HG03354 (cell line): ENCODE data around the gene NUDT13.
"Not testable (repeated sequence)": the region's sequence is repeated elsewhere in the genome, so short reads cannot be mapped to it uniquely, and the experiment has no call there.

Source experiments
- ATAC-seq: cut with Tn5 transposase; IDR thresholded peaks from one replicate; pipeline ENCODE4 v1.9.1; 2021; ENCODE audit warnings: mild to moderate bottlenecking; ENCODE audit not compliant: unreplicated experiment, poor library complexity, severe bottlenecking

The NUDT13 gene

DNA sequence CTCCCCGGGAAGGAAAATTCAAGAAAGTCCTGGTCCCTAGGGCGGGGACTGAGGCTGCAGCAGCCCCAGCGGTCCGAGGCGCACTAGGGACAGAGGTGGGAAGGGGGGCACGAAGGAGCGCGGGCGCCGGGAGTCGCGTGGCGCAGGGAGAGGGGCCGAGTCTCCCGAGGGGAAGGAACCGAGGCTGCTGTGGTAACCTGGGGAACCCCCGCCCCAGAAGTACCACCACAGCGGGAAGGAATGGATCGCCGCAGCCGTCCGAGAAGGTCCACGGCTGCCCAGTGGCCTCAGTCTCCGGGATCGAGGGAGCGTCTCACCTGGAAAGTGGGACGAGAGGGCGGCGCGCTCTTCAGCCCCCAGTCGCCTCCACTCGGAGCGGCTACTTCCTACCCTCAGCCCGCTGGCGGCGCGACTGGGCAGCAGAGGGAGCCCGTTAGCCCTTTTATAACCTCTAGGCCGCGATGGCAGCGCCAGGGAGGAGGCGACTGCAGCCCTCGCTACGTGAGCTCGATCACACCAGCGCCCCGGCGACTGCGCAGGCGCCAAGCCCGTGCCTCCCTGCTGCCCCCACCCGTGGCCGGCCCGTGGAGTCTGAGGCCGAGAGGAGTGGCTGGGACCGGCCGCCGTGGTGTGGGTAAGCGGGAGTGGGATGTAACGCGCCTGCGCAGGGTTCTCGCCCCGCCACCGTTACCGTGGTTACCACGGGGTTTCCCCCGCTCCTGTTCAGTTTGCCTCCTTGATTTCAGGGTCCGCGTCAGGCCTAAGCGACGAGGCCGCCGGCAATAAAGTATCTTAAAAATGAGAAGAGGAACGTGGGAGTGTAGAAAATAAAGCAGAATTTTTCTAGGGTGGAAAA, 13.6 kb upstream of the NUDT13 start, which contains the start of gene P4HA1:
Gene P4HA1, minus strand, starts transcription at position 418 of the 856 bp plus-strand sequence. CDS start 21,983 bp downstream, outside the sequence.
- ATAC-seq: peak; percentile 86

DNA sequence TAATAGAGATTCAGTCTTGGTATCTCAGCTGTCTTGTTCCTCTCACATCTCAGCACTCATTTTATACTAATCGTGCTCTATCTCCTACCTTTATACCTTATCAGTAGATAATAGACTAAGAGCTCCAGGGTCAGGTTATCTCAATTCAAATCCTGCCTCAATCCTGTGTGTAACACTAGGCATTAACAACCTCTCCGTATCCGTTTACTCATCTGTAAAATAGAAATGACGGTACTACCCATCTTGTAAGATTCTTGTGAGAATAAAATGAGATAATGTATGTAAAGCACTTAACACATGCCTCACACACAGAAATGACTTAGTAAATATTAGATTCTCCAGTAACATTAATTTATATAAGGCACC, 13.0 kb upstream of the NUDT13 start:
- ATAC-seq: peak; percentile 6

DNA sequence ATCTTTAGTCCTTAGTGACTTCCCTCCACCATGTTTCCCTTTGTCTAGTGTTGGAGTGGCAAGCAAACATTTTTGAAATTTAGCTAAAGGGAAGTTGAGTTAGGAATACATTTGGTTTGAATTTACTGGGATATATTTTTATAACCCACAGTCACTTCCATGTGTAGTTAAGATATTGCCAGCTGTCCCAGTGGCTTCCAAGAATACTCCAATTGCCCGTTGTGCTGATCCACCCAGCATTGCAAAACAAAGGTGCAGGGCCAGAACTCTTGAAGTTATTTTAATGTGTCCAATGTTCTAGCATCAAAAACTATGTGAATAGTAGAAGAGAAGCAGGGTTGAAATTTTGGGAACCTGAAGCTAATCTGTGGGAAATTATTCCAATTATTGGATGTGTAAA, 11.1 kb upstream of the NUDT13 start:
- ATAC-seq: no peak

DNA sequence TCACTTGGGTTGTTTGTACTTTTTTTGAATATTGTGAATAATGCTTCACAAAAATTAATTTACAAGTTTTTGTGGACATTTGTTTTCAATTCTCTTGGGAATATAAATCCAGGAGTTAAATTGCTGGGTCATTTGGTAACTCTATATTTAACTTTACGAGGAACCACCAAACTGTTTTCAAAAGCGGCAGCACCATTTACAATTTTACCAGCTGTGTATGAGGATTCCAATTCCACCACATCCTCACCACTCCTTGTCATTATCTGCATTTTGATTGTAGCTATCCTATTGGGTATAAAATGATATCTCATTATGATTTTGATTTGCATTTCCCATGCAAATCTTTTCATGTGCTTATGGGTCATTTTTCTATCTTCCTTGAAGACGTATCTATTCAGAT, 4.0 kb upstream of the NUDT13 start:
- no peak for ATAC-seq

DNA sequence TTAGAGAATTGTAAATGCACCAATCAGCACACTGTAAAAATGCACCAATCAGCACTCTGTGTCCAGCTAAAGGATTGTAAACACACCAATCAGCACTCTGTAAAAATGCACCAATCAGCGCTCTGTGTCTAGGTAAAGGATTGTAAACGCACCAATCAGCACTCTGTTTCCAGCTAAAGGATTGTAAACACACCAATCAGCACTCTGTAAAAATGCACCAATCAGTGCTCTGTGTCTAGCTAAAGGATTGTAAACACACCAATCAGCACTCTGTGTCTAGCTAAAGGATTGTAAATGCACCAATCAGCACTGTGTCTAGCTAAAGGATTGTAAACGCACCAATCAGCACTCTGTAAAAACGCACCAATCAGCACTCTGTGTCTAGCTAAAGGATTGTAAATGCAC, 1.0 kb upstream of the NUDT13 start:
- ATAC-seq: not testable (repeated sequence)

DNA sequence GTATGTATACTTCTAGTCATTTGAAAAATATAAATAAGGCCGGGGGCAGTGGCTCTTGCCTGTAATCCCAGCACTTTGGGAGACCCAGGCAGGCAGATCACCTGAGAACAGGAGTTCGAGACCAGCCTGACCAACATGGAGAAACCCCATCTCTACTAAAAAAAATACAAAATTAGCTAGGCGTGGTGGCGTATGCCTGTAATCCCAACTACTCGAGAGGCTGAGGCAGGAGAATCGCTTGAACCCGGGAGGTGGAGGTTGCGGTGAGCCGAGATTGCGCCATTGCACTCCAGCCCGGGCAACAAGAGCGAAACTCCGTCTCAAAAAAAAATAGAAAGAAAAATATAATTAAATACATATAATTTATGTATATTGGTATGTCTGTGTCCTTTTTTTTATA, 1.8 kb downstream of the NUDT13 start:
- not testable (repeated sequence) for ATAC-seq

DNA sequence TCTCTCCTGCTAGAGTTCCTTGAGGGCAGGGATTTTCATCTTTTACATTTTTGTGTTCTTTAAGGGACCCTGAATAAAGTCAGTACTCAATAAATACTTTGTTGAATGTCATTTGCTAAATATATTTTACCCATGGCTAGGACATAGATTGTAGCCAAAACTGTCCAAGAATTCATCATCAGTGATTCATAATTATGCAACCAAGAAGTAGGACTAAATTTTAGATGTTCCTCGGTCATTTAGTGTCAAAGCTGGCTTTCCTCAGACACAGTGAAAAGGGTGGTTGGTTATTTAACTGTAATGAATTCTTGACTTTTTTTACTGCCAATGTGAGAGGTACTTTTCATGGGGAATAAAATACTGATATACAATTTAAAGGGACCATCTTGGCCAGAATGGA, 3.3 kb downstream of the NUDT13 start:
- no peak for ATAC-seq

DNA sequence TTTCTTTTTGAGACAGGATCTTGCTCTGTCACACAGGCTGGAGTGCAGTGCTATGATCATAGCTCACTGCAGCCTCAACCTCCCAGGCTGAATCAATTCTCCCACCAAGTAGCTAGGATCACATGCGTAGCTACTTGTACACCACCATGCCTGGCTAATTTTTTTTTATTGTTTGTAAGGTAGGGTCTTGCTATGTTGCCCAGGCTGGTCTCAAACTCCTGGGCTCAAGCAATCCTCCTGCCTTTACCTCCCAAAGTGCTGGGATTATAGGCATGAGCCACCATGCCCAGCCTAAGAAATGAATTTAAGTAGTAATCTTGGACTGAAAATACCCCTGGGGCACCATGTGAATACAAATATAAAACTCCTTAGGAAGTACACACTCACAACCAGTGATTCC, 5.8 kb downstream of the NUDT13 start:
- no peak for ATAC-seq

DNA sequence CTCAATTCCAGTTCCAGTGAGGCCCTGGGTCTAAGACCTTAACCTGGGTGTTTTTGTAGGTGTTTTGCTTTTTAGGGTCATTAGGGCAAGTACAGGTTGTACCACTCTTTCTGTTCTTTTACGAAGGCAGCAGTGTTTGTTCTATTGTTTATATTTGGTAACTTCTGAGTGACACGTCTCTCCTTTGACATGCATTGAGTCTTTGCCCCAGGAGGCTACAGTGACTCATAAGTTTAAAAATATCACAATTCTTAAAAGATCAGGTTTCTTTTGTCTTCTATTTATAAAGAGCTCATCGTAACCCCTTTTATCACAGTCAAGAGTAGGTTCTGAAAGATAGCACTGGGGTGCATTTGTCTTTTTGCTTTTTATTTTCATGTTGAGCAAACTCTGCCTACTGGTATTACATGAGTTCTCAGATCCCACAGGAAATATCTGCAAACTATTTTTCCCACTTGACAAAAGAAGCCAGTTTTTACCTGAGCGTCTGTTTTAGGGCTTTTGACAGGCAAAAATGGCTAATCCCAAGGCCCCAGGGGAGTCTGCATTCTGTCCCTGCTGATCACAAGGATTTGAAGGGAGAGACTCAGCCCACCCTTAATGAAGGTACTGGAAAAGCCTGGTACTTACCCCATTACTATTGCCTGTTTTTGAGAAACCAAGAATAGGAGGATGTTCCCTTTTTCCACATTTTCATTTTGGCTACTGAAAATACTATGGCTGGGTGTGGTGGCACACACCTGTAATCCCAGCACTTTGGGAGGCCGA, 7.9 kb downstream of the NUDT13 start:
- peak; percentile 63 for ATAC-seq

DNA sequence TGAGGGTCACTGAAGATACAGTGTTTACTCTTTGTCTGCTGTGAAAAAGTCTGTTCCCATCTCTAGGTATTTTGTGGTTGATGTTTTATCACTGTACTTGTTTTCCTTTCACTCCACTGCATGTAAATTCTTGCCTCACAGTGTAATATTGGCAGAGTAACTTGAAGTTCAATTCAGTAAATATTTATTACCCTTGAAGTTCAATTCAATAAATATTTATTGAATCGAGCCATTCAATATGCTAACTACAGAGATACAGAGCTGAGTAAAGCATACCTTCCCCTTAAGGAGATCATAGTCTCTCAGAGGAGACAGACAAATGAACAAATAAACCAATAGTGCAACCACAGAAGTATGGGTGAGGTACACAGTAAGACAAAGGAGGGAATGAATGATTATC, 9.2 kb downstream of the NUDT13 start:
- ATAC-seq: no peak

DNA sequence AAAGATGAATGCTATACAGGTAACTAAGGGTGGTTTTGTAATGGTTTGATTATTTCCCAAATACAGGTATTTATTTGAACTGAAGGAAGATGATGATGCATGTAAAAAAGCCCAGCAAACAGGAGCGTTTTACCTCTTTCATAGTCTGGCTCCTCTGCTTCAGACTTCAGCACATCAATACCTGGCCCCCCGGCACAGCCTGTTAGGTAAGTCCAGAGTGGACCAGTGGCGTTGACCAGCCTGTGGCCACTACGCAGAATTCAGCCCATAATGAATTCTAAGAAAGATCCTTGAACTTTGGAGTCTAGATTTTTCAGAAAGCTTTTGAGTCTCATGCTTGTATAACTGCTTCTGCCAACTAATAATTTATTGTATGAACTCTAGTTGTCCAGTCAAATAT, 9.7 kb downstream of the NUDT13 start:
- ATAC-seq: no peak

DNA sequence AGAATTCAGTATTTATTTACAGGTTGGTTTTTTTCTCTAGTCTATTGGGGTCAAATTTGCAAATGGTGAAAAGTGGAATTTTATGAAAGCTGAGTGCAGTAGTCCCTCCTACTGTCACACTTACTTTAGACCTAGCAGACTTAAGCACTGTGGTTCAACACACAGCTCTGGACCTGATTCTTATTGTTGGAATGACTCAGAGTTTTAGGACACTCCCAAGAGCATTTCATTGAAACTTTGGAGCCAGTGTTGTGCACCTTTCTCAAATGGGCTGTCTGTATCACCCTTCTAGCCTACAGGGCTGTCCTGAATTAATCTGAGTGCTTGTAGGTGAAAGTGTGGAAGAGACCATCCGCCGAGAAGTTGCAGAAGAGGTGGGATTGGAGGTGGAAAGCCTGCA, 16.1 kb downstream of the NUDT13 start:
- ATAC-seq: no peak

DNA sequence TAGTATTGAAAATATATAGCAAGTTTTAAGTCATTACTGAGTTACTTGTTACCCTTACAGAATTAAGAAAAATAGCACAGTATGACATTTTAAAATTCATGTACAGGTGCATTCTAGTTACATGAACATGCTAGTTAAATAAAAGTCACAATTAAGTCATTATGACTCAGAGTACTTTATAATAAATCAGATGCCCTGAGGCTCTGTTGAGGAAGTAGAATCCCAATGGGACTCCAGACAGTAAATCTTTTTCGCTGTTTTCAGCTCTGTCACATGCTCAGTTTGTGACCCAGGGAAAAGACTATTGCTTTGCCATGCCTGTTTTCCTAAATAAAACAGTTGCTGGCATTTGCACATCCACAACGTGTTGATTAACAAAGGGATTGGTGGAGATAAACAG, 21.0 kb downstream of the NUDT13 start:
- no peak for ATAC-seq

DNA sequence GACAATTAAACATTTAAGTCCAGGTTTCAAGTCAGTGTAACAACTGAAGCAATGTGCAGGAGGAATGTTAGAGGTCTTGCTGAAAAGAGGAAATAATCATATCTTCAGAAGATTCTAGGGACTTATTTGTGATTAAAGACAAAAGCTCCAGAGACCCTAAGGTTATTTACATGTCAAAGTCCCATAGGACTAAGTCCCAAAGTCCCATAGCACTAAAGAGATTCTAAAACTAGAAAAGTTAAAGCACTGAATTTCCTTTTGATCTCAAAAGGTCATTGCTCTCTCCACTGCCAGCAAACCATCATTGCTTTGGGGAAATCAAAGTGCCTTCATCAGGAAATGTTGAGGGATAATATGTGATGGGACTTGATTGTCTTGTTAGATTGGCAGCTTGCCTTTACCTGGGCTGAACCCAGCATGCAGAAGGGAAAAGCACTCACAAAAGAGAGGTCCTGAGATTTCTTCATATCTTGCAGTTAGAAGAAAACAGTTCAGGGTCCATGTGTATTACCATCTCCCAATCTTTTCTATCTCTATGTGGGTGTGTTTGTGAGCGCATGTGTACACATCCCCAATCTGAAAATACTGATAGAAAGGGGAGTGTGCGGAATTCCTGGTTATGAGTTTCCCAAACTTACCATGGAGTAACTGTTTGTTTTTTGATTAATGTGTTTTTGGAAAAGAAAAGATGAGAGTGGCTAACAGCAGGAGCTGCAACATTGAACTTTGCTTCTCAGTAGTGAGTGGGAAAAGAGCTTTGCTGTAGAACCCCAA, 21.8 kb downstream of the NUDT13 start:
- ATAC-seq: no peak

DNA sequence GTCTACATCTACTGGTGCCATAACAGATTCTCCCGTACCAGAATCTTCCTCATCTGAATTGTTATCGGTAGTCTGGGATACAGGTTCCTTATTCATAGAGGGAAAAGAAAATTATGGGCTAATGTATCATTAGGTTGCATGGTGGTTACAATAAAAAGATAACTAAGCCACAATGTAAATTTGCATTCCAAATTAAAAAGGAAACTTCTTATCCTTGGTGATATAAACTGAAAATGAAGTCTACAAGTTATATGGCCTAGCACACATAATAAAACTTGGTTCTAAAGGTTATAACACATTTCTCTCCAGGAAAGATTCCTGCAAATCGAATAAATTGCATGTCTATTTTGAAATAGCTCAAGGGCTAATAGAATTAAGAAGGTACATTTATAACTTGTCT, 24.5 kb downstream of the NUDT13 start:
- ATAC-seq: no peak

DNA sequence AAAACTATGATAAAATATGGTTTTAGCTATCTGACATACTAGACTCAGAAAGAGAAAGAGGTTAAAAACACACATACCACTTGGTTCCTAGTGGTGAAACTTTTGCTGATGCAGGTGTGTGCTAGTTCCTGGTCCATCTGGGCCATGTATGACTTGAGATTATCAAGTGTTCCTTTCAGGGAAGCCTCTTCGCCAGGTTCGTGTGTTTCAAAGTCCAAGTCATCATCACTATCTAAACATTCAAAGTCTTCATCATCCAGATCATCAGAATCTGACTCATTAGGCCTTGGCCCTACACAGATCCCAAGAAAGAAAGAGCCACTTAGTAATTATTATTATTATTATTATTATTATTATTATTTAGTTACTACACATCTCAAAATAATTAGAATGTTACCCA, 26.4 kb downstream of the NUDT13 start:
- ATAC-seq: no peak

DNA sequence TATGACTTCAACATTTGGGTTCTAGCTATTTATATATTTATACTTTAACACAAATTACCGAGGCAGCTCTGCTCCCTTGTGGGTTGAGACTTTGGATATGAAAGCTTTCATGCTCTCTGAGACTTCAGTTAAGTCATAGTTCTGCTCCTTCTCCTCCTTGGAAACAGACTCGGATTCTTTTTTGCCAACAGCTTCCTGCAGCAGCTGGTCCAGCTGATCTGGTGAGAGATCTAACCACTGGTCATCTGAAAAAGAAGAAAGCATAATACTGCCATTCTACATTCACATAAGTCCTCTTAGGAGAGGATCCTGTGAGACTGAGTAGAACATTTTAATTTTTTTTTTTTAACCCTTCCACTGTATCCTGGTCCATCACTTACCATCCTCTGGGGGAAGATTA, 29.0 kb downstream of the NUDT13 start:
- ATAC-seq: no peak

DNA sequence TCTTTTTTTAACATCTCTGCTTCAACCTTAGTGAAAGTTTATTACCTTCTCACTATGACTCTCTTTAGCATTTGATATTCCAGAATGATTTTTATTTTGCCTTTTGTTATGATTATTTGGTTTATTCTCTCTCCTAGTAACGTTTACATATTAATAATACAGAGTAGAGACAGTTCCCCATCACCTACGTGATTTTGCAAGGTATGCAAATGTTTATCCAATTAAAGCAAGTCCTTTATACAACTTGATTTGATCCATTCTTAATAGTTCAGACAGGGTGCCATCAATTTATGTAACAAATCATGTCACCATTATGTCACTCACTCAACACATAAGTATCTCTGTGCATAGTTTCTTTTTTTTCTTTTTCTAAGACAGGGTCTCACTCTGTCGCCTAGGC, 31.3 kb downstream of the NUDT13 start:
- ATAC-seq: no peak

DNA sequence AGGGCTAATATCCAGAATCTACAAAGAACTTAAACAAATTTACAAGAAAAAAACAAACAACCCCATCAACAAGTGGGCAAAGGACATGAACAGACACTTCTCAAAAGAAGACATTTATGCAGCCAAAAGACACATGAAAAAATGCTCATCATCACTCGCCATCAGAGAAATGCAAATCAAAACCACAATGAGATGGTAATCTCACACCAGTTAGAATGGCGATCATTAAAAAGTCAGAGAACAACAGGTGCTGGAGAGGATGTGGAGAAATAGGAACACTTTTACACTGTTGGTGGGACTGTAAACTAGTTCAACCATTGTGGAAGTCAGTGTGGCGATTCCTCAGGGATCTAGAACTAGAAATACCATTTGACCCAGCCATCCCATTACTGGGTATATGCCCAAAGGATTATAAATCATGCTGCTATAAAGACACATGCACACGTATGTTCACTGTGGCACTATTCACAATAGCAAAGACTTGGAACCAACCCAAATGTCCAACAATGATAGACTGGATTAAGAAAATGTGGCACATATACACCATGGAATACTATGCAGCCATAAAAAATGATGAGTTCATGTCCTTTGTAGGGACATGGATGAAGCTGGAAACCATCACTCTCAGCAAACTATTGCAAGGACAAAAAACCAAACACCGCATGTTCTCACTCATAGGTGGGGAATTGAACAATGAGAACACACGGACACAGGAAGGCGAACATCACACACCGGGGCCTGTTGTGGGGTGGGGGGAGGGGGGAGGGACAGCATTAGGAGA, 40.6 kb downstream of the NUDT13 start:
- ATAC-seq: not testable (repeated sequence)

DNA sequence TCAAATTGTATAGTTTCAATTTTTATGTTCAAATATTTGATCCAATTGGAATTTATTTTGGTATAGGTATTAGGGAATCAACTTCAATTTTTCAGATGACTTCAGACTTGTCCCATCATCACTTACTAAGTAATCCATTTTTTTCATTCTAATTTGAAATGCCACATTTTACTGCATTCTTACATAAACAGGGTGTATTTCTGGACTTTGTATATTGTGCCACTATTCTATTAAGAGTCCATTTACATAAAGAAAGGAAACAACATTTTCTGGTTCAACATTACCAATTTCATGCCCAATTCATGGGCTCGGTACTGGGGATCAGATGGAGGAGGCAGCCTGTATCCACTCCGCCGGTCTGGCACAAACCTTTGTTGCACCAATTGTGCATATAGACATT, 41.8 kb downstream of the NUDT13 start:
- no peak for ATAC-seq
